Activated CD4-positive, alpha-beta T cell treated with anti-CD3 and anti-CD28 coated beads, Interleukin-2, Interleukin-4, amounts not matched to agents 100 ng/mL and 50 ng/mL, durations not matched to agents 16 hours and 8 hours (primary cell): ENCODE measurements around the gene ENTPD5.

Experiments
- DNase-seq: peaks from one replicate; pipeline ENCODE4 v3.0.0-alpha.2; 2020; ENCODE audit warnings: low spot score

ENTPD5 gene

GRCh38 chr14:74018586-74019407 lies at the start of gene ENTPD5, which contains the start of gene BBOF1:
ENTPD5 (minus strand) TSS chr14:74019288; CDS start chr14:73988102, 31,186 bp downstream.
BBOF1 (plus strand) TSS chr14:74019349; CDS start chr14:74019479, 130 bp downstream.
- DNase-seq = peak; percentile 78

- no peak for DNase-seq
Measured at GRCh38 chr14:74065746-74066575, 46.9 kb upstream of the ENTPD5 start.

GRCh38 chr14:74064883-74065282 lies 45.8 kb upstream of the ENTPD5 start:
- DNase-seq = no peak

GRCh38 chr14:74064426-74064825 lies 45.3 kb upstream of the ENTPD5 start:
- no peak for DNase-seq

GRCh38 chr14:74062809-74063150 lies 43.7 kb upstream of the ENTPD5 start:
- no peak for DNase-seq

GRCh38 chr14:74049876-74050495 lies 30.9 kb upstream of the ENTPD5 start:
- DNase-seq = no peak

GRCh38 chr14:74048281-74048680 lies 29.2 kb upstream of the ENTPD5 start:
- no peak for DNase-seq

GRCh38 chr14:74045522-74045921 lies 26.4 kb upstream of the ENTPD5 start:
- no peak for DNase-seq

GRCh38 chr14:74042296-74042695 lies 23.2 kb upstream of the ENTPD5 start:
- no peak for DNase-seq

- peak; percentile 55 for DNase-seq
Measured at GRCh38 chr14:74038020-74038859, 19.2 kb upstream of the ENTPD5 start.

- no peak for DNase-seq
Measured at GRCh38 chr14:74035556-74035955, 16.5 kb upstream of the ENTPD5 start.

GRCh38 chr14:74034572-74034971 lies 15.5 kb upstream of the ENTPD5 start:
- DNase-seq = no peak

GRCh38 chr14:74029136-74029535 lies 10.0 kb upstream of the ENTPD5 start:
- DNase-seq = no peak

GRCh38 chr14:74022346-74022745 lies 3.3 kb upstream of the ENTPD5 start:
- no peak for DNase-seq

- DNase-seq = no peak
Measured at GRCh38 chr14:74019408-74020137, 485 bp upstream of the ENTPD5 start.

GRCh38 chr14:74018174-74018585 lies 908 bp downstream of the ENTPD5 start:
- no peak for DNase-seq

GRCh38 chr14:74015963-74016362 lies 3.1 kb downstream of the ENTPD5 start:
- no peak for DNase-seq

- DNase-seq = no peak
Measured at GRCh38 chr14:74015176-74015575, 3.9 kb downstream of the ENTPD5 start.

GRCh38 chr14:74014299-74014698 lies 4.8 kb downstream of the ENTPD5 start:
- DNase-seq = no peak

GRCh38 chr14:74008843-74009499 lies 10.1 kb downstream of the ENTPD5 start:
- DNase-seq = no peak
